NT2/D1 (cell line): ENCODE measurements around the gene TUBA4A.

Experiments used
- SUZ12 ChIP-seq: IDR thresholded peaks from 2 replicates; pipeline ENCODE4 v1.6.1; 2011; ENCODE audit not compliant: insufficient read length, insufficient read depth; ENCODE audit errors: extremely low read depth
- YY1 ChIP-seq: IDR thresholded peaks from 2 replicates; pipeline ENCODE4 v1.6.1; 2011; ENCODE audit not compliant: insufficient read length, insufficient read depth

- TF ChIP-seq YY1: no peak
- no peak for TF ChIP-seq SUZ12
Measured at GRCh38 chr2:219250049-219250781, 3.5 kb downstream of the TUBA4A start.
